Activated CD4-positive, CD25-positive, alpha-beta regulatory T cell treated with anti-CD3 and anti-CD28 coated beads, Interleukin-2, amount 50 U/mL, for 72 hours (primary cell): ENCODE data around the gene DNAJB5.
"Not testable (repeated sequence)": the region's sequence is repeated elsewhere in the genome, so short reads cannot be mapped to it uniquely, and the experiment has no call there.

ENCODE experiments used
- DNase-seq: peaks from one replicate; pipeline ENCODE4 v3.0.0; 2021

Gene DNAJB5

DNA sequence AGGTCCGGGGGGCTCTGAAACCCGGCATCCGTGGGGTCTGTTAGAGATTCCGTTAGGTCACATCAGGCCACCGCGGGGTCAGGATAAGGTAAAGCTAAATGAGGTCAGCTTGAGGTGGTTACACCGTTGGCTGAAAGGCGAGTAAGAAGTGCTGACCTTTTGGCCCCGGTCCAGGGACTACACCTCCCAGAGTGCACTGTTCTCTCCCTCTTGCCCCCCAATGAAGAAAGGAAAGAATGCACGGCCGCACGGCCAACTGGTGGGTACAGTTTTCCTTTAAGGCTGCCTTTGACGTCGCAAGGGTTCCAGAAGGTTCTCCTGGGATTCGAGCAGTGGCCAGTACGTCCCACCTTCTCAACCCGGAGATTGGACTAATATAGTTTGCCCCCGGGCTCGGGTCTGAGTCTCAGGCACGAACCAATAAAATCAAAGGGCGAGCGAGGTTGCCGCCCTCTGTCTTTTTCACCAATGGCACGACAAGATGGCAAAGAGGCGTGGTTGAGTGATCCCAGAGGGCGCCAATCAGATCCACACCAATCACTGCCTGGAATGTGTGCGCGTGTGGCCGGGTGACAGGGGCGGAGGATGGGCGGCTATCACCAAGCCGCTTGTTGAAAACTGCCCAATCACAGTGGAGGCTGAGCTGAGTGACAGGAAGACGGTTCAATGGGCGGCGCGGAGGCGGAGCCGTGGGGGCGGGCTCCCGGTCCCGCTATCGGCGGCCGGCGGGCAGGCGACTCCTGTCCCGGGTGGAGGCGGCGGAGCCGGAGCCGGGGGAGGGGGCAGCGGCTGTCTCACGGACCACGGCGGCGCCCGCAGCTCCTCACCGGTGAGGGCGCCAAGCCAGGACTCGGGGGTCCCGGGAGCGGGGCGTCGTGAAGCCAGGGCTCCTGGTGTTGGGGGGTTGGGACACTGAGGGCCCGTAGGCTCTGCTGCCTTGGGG is at the start of gene DNAJB5:
DNAJB5 (plus strand) TSS at position 743 of the 943 bp plus-strand sequence. CDS start 886 bp downstream, outside the sequence.
- peak; percentile 98 for DNase-seq

DNA sequence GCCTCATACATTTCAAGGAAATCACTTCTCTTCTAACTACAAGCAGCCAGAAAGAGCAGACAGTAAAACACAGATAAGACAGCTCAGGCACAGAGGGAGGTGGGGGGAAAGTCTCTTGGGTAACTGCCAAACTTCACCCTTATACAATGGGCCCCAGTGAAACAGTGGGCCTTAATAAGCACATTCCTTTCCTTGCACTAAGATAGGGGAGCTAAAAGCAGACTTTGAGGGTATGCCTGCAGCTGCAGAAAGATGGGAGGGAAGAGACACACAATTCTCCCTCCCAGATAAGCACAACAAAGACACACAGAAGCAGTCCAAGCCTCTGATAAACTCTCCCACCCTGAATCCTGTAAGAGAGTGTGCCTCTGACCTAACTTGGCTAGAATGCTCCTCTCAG is 49.6 kb upstream of the DNAJB5 start:
- not testable (repeated sequence) for DNase-seq

DNA sequence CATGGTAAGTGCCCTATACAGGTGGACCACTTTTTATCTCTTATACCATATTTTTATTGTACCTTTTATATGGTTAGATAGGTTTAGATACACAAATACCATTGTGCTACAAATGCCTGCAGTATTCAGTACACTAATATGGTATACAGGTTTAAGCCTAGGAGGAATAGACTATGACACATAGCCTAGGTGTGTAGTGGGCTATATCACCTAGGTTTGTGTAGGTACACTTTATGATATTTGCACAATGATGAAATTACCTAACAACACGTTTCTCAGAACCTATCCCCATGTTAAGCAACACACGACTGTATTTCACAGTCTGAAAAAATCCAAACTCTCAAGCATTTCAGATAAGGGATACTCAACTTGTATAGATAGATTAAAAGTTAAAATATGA is 41.1 kb upstream of the DNAJB5 start:
- DNase-seq, result no peak

DNA sequence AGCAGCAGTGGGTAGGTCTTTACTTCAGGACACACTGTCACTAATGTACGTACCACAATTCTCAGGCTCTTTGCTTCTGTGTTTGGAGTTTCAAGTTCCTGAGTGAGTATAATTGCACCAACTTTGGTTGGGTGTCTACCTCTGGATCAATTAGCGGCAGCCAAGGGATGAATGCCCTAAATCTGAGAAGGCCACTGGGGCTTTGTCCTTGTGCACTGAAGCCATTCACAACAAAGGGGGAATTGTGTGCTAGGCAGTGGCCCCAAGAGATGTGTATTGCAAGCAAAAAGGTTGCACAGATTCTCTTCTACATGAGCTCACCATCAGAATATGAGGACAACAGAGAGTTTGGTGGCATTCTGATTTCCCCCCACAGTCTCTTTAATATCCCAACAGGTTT is 35.3 kb upstream of the DNAJB5 start:
- DNase-seq, result no peak

DNA sequence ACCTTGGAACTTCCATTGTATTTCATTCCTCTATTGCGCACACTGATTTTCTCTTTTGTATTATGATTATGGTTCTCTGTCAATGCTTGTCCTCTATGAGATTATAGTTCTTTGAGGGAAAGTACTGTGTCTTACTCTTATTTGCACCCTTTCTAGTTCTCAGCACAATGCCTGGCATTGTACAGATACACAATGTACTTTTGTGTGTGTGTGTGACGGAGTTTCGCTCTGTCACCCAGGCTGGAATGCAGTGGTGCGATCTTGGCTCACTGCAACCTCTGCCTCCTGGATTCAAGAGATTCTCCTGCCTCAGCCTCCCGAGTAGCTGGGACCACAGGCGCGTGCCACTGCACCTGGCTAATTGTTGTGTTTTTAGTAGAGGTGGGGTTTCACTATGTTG is 33.5 kb upstream of the DNAJB5 start:
- DNase-seq, result not testable (repeated sequence)

- DNase-seq, result no peak
These were observed 32.9 kb upstream of the DNAJB5 start for GRCh38 chr9:34956648-34957047.

DNA sequence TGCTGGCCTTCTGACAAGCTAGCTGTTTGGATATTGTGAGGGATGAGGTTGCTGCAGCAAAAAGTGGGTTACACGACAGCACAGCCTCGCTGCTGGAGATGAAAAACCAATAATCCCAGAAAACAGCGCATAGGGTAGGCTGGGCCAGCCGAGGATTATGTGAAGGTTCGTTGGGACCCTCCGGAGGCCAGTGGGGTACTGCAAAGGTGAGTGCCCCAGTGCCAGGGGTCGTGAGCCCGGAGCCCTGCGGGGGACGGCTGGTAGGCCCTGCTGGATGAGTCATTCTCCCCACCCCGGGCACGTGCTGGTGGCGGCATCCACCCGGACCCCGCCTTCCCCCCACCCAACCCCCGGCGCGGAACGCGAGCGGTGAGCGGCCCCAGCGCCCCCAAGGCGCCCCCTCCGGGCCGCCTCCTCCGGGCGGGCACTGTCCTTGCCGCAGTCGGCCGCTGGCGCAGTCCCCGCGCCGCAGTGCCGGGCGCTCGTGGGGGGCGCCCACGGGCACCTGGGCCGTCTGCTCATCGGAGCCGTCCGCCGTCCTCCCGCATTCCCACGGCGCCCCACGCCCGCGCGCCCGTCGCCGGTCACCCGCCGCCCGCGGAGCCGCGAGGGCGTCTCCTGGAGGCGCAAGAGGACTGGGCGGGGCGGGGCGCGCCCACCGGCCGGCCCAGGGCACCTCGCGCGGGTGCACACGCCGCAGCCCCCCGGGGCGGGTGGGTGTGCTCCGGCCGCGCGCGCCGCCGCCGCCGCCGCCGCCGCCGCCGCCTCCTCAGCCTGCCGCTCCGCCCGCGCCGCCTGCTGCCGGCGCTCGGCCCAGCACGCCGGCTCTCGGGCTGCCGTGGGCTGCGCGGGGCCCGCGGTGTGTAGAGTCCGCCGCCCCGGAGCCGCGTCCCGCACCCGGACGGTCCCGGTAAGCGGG is 31.8 kb upstream of the DNAJB5 start, which contains the start of gene PHF24:
PHF24 (plus strand) TSS at position 794 of the 919 bp plus-strand sequence. CDS start 13,014 bp downstream, outside the sequence.
- DNase-seq, result no peak

DNA sequence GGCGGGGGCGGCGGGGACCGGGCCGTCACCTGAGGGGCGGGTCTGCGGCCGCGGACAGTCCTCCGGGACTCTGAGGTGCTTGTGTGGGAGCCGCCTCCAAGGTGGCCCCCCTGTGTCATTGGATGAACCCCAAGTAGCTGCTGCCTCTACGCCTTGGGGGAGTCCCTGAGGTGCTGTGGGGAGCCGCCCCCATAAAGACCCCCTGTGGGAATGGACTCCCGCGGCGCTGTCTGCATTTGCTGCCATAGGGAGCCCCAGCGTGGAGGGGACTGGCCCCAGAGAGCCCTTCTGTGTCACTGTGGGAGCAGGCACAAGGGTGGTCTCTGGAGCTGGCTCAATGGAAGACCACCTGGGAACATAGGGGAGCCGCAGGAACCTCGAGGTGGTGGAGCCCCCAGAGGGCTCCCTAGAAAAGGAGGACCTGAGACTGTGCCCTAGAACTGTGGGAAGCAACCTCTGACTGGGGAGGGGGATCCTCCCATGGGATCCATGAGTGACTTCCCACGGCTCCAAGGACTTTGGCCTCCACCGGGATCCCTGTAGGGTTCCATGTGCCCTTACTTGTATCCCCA is 31.0 kb upstream of the DNAJB5 start:
- no peak for DNase-seq

DNA sequence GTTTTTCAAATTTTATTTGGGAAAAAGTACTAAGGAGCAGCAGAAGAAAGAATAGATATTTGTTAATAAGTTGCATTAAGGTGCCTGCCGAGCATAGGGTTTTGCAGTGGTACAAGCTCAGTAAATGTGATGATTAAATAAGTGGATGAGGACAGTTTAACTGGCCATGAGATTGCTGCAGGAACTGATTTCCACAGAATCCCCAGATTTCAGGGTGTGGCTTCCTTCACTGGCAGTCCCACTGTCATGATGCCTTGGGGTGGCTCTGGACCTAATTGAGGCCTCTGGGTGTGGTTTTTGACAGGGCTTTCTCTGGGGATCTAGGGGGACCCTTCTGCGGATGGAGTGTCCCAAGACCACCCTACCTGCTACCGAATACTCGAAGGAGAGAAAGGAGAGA is 30.1 kb upstream of the DNAJB5 start:
- no peak for DNase-seq

- DNase-seq, result no peak
These were observed 27.7 kb upstream of the DNAJB5 start for GRCh38 chr9:34961574-34962490.

- DNase-seq, result no peak
These were observed 27.0 kb upstream of the DNAJB5 start for GRCh38 chr9:34962546-34962945.

DNA sequence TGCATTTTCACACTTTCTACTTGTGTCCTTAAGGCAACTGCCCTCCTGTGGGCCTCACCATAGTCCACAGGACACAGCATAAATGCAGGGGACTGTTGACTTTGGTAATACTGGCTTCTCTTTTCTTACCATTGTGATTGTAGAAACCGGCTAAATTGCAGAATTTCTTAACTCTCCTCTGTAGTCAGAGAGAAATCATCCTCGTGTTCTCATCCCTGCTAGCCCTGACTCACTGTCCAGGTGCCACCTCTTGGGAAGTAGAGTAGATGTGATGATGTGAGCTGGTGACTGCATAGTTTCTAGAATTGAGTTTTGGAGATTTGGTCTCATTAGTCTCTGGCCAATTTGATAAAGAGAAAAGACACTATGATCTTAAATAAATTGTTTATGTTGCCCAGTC is 26.0 kb upstream of the DNAJB5 start:
- no peak for DNase-seq

DNA sequence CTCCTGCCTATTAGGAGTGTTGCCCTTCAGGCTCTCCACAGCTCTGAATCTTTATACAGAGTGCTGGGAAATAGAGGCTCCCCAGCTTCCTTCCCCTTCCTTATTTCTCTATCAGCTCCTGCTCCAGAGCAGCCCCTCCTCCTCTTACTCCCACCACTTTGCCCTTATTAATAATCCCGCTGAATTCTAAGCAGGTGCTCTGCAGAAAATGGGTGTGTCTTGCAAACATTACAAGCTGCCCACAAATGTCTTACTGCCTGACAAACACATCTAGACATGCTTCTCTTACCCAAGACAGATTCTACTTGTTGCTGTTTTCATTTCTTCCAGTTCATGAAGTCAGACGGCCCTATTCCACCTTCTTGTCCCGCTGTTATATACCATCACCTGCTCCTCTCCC is 25.1 kb upstream of the DNAJB5 start:
- DNase-seq, result no peak

DNA sequence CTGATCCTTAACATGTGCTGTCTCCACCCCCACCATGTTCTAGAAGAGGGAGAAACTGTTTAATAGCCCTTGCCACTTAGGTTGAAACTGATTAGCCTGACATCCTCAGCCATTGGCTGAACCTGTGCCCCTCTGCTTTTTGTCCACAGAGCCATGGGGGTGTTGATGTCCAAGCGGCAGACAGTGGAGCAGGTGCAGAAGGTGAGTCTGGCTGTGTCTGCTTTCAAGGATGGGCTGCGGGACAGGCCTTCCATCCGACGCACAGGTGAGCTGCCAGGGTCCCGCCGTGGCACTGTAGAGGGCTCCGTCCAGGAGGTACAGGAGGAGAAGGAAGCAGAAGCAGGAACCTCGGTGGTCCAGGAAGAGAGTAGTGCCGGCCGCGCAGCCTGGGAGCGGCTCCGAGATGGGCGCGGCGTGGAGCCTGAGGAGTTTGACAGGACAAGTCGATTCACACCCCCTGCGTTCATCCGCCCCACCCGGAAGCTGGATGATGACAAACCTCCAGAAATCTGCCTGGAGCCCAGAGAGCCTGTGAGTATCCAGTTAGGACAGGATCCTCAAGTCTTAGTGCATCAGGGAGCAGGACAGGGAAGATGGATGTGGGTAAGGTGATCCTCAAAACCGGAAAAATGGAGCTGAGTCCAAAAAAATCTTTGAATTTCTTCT is 18.3 kb upstream of the DNAJB5 start:
- DNase-seq, result no peak

- no peak for DNase-seq
These were observed 14.9 kb upstream of the DNAJB5 start for GRCh38 chr9:34974664-34975063.

DNA sequence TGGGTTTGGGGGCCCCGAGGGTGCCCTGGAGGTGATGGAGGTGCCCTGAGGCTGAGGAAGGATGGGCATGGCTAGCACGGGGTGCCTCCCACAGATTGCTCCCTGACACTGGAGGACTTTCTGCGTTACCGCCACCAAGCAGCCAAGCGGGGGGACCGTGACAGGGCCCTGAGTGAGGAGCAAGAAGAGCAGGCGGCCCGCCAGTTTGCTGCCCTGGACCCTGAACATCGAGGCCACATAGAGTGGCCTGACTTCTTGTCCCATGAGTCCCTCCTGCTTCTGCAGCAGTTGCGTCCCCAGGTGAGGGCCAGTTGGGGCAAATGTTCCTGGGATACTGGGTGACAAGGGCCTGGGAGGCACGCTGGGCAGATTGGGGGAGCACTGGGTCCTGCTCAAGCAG is 13.1 kb upstream of the DNAJB5 start:
- DNase-seq, result no peak

DNA sequence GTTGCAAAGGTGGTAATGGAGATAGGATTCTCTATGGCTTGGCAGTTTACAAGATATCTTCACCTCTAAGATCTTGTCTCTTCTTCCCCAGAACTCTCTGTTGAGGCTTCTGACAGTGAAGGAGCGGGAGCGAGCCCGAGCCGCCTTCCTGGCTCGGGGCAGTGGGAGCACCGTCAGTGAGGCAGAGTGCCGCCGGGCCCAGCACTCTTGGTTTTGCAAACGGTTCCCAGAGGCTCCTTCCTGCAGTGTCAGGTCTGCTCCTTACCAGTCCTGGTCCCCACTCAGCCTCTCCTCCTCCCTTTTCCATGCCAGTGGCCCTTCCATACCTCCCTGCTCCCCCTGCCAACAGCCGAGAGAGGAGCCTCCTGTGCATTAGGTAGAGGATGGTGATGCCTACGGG is 12.6 kb upstream of the DNAJB5 start:
- no peak for DNase-seq

DNA sequence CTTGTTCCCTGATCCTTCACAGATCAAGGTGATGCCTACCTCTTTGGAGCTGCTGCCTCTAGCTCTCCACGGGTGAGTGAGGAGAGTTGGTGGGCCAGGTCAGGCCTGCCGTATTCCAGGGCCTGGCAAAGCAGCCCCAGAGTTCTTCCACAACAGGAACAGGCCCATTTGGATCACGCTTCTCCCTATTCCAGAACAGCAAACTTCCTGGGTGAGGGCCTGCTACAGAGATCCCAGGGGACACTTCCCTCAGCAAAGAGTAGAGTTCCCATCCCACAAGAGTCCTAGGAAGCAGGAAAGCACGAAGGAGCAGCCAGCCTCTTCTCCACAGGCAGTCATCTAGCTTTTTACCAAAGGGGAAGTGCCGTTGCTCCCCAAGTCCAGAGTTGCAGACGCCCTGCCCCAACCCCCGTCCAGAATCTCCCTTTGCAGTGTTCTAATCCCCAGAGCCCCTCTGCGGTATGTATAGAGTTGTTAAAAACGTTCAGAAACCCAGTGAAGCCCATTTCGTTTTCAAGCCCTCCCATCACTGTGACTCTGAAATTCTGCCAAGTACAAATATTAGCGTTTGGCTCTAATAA is 9.3 kb upstream of the DNAJB5 start:
- peak; percentile 11 for DNase-seq

DNA sequence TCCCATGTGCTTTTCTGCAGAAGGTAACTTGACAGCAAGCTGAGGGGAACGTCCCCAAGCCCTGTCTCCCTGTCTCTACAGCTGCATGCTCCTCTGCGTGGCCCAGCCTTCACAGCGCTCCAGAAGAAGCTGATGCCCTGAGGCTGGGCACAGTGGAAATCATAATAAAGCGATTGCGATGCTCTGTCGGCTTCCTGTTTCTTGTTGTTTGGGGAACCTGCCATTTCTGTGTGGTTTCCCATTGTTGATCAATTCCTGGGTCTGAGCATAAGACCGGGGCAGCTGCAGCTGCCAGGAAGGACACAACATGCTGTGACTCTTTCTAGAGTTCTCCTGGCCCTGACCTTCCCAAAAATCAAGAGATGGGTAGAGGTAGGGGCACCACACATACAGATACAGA is 7.2 kb upstream of the DNAJB5 start:
- DNase-seq, result peak; percentile 15

- peak; percentile 25 for DNase-seq
These were observed 6.3 kb upstream of the DNAJB5 start for GRCh38 chr9:34983209-34983608.

GRCh38 chr9:34984049-34984448 is 5.5 kb upstream of the DNAJB5 start:
- DNase-seq, result no peak
